22Rv1 (cell line): ENCODE results near the gene CEP78.
"Not testable (repeated sequence)": the region's sequence is repeated elsewhere in the genome, so short reads cannot be mapped to it uniquely, and the experiment has no call there.

Source experiments
- ZFX ChIP-seq: fragments of 450-650 bp; IDR thresholded peaks from 2 replicates; pipeline ENCODE4 v1.6.1; 2017; ENCODE audit warnings: antibody characterized with exemption, borderline replicate concordance
- TF ChIP-seq, protein P1 (sequence below): fragments of 450-650 bp; IDR thresholded peaks from 2 replicates; pipeline ENCODE4 v1.5.1; 2017; ENCODE audit warnings: mild to moderate bottlenecking

DNA sequence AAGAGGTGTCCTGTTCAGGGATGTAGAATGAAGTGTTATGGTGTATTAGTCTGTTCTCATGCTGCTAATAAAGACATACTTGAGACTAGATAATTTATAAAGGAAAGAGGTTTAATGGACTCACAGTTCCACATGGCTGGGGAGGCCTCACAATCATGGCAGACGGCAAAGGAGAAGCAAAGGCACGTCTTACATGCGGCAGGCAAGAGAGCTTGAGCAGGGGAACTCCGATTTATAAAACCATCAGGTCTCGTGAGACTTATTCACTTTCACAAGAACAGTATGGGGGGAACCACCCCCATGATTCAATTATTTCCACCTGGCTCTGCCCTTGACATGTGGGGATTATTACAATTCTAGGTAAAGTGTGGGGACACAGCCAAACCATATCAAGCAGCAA, 3.4 kb upstream of the CEP78 start:
- TF ChIP-seq, protein P1, sequence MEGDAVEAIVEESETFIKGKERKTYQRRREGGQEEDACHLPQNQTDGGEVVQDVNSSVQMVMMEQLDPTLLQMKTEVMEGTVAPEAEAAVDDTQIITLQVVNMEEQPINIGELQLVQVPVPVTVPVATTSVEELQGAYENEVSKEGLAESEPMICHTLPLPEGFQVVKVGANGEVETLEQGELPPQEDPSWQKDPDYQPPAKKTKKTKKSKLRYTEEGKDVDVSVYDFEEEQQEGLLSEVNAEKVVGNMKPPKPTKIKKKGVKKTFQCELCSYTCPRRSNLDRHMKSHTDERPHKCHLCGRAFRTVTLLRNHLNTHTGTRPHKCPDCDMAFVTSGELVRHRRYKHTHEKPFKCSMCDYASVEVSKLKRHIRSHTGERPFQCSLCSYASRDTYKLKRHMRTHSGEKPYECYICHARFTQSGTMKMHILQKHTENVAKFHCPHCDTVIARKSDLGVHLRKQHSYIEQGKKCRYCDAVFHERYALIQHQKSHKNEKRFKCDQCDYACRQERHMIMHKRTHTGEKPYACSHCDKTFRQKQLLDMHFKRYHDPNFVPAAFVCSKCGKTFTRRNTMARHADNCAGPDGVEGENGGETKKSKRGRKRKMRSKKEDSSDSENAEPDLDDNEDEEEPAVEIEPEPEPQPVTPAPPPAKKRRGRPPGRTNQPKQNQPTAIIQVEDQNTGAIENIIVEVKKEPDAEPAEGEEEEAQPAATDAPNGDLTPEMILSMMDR, result not testable (repeated sequence)
- not testable (repeated sequence) for TF ChIP-seq ZFX
